Measurements from ENCODE around the gene LRIG1.
A peak's percentile ranks its signal among the peaks of the same experiment; 100 is the strongest.

LRIG1 gene

GRCh38 chr3:66416556-66417304 is 84.1 kb downstream of the LRIG1 start:
- no peak for DNase-seq (ENCODE audit: low read depth)

DNA sequence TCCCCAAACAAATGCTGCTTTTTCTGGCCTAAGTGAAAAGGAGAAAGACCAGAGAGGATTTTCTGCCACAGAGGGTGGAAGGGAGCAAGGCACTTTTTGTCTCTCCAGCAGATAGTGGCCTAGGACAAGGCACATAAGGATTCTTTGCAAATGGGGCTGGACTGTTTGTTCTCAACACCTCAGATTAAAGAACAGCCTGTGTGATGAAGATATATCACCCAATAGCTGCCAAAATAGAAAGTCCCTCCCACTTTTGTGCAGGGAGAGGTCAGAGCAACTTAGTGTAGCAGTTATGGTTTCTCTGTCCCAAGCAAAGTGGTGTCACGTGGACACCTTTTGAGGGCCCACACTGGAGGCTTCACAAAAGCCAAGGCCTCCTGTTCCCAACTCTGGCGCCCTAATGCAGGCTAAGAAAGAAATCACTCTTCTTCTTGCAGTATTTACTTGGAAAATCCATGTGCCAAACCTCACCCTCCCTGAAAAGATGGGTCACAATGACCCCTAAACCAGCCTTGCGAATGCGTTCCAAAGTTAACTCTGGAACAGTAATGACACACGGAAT is 84.9 kb downstream of the LRIG1 start:
- no peak for DNase-seq (ENCODE audit: low read depth)

- DNase-seq (ENCODE audit: low read depth), result no peak
Measured at GRCh38 chr3:66414846-66415245, 86.0 kb downstream of the LRIG1 start.

DNA sequence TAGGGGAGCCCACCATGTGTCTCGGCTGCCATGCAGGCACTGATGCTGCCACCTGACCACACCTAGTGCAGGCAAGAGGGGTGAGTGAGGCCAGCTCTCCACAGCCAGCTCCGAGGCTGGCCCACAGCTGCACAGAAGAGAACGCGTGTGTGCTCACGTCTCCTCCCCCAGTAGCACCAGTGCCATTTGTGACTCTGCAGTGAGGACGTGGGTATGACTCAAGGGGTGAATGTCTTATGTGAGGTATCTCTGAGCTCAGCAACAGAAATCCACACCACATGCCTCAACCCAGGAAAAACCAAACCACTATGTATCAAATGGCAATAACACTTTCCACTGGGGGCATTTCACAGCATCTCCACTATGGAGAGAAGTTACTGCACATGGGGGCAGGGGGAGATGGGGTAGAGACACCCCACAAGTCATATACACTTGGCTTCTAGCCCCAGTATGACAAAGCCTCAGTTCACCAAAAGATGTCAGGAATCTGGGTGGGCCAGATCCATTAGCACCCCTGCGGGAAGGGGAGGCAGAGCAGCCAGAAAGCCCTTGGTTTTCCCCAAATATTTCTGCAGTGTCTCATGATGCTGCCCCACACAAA is 87.6 kb downstream of the LRIG1 start:
- DNase-seq (ENCODE audit: low read depth), result no peak

DNA sequence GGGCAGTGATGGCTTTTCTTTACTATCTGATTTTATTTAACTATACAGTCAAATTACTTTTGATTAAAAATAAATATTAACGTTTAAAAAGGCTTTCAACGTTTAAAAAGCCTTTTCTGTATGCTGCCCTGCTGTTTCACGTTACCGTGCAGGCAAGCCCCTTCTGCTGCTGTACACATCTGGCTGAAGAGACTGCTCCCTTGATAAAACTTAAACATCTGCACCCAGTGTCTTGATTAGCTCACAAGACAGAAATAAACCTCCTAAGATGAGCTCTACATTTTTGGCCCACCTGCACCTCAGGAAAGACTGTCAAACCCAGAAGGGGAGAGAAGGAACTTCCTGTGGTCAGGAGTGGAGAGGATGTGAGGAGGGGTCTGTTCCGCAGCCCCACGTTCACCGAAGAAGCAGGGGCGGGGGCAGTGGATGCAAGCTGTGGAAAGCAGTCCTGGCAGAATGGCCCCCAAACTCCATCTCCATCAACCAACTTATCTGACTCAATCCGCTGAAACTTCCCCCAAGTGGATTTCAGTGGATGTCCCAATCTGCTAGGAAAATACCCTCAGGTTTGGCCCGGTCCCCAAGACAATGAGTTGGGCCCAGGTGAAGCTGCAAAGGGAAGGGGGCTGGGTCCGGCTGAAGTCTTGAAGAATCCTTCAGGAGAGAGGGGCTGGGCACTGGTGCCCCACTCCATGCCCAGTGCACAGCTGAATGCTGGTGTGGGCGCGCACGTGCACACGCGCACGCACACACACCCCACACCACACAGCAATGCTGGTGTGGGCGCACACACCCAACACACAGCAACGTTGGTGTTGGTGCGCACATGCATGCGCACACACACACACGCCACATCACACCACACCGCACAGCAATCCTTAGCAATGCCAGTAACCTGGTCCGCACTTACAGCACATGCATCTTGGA is 88.6 kb downstream of the LRIG1 start:
- DNase-seq (ENCODE audit: low read depth), result no peak

- DNase-seq (ENCODE audit: low read depth), result no peak
Measured at GRCh38 chr3:66411474-66411873, 89.3 kb downstream of the LRIG1 start.

GRCh38 chr3:66410976-66411375 is 89.8 kb downstream of the LRIG1 start:
- DNase-seq (ENCODE audit: low read depth), result no peak

DNA sequence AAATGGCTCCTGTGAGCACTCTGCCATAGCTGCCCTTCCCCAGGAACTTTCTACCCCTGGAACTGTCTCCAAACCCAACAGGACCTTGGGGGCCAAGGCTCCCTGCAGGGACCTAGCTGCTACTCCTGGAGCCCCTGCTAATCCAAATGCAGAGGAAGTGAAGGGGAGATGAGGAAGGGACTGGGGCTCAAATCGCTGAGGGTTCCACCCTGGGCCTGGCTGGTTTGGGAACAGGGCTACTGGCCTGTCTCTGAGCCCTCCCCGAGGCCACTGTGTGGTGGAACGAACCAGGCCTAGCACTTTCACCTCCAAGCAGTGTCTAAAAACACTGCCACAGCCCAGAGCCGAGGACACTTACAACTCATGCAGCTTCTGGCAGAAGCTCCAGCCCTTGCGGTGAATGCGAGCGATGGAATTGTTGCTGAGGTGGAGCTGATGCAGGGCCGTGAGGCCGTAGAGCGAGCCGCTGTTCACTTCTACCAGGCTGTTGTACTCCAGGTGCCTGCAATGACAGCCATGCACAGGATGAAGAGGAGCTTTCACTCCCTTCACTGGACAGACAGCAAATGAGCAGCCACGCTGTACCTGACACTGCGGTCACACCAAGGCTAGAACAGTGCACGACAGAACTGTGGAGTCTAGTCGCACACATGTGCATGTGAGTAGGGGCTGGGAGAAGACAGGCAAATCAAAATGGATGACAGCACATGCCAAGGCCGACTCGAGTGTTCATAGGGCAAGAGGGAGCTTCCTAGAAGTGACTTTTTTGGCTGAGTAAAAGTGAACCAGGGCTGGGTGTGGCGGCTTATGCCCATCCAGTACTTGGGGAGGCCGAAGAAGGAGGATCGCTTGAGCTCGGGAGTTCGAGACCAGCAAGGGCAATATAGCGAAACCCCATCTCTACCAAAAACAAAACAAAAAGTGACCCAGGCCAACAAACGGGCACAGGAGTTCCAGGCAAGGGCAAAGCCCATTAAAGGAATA is 90.8 kb downstream of the LRIG1 start:
- DNase-seq (ENCODE audit: low read depth), result no peak

- peak; percentile 70 for DNase-seq (ENCODE audit: low read depth)
Measured at GRCh38 chr3:66407611-66408218, 93.1 kb downstream of the LRIG1 start.

DNA sequence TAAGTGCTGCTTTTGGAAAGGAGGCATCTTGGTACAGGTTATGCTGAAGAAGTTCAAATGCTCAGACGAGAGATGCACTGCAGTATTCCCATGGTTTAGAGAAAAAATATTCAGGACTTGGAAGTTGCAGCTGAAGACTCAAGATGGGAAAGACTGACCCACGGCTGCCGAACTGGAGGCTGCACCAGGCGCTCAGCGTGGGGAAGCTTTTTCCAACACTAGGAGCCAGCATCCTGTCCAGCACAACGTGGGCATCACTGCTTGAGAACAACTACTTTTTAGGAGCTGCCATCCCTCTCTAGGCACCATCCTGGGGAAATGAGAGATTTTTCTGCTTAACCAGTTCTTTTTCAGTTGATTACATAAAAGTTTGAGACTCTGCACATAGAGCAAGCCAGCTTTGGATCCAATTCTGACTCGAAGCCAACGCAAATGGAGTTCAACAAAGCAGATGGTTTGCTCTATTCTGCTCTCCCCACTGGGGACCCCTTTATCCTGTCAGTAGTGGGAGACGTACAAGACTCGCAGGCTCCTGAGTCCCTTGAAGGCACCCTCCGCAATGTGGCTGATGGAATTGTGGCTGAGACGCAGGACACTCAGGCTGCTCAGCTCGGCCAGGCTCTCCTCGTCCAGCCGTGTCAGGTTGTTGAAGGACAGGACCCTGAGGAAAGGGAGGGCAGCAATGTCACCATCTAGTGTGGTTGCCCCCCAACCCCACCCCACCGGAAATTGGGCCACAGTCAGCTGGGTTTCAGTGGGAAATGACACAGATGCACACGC is 93.8 kb downstream of the LRIG1 start:
- no peak for DNase-seq (ENCODE audit: low read depth)

DNA sequence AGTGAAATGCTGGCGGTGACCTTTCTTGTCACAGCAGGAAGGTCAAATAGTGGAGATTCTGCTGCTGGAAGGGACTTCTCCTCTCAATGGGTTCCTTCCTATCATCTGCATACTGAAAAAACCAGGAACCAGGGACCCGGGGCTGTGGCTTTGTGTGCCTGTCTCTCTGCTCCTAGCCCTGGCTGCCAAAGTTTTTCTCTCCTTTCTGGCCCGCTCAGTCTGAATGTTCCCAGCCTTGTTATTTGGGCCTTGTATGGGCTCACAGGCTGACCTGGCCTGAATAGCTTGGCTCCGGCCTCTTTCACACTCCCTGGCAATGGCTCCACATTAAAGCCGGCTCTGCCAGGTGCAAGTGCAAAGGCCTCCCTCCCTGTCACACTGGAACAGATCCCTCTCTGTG is 94.7 kb downstream of the LRIG1 start:
- no peak for DNase-seq (ENCODE audit: low read depth)

DNA sequence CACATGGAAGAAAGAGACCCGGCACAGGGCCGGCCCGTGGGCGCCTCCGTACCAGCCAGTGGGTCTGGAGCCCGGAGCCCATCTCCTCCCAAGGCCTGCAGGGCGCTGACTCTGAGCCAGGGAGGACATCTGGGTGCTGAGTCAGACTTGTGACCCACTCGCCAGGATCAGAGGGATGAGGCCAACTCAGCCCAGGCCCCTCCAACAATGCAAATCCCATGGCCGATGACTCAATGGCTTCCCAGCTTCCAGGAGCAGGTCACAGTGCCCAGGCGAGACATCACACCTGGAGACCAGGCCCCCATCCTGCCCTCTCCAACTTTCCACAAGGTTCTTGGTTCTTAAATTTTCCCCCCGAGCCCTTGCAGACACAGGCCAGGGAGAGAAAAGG is 95.1 kb downstream of the LRIG1 start:
- no peak for DNase-seq (ENCODE audit: low read depth)

DNA sequence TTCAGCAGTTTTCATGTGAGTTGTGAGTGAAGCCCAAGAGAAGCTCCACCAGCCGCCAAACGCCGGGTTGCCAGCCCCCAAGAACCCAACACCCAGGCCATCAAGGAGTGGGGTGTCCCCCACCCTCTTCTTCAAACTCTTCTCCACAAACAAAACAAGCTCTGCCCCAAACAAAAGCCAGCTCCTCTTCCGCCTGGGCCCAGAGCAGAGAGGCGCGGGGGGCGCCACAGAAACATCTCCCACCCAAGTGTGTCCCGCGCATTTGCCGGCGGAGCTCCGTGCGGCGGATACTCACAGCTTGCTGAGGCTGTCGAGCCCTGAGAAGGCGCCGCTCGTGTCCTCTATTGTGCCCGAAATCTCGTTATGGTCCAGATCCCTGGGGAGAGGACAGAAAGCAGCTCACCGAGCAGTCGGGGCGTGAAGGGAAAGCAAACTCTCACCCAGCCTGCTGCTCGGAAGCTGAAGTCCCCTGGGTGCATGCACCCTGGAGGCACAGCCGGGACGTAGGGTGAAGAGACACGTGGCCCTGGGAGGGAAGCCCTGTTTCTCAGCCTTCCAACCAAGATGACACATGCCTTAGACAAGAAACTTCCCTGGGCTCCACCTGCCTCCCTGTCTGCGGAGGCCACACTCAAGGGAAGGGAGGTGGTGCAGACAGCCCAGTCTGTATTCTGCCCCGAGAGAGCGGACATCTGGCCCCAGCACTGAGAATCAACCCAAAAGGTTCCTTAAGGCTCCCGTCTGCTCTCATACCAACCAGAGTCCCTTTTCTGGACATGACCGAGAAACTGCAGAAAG is 95.7 kb downstream of the LRIG1 start:
- DNase-seq (ENCODE audit: low read depth), result no peak

DNA sequence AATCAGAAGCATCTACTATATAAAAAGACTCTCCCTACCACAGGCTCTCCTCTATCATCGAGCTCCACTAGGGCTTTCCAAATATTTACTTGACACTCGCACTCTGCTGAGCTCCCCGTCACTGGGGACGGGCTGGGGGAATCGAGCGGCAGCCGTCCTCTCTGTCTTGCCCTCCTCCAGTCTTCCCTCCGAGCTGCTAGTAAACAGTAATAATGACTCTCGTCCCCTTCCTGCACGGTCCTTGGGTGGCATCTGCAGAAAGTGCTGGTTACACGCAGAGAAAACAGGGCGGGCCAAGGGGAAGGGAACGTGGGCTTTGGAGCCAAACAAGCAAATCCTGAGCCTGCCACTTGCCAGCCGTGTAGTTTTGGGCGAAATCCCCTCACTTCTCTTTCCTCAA is 96.6 kb downstream of the LRIG1 start:
- no peak for DNase-seq (ENCODE audit: low read depth)

- no peak for DNase-seq (ENCODE audit: low read depth)
Measured at GRCh38 chr3:66403323-66403990, 97.4 kb downstream of the LRIG1 start.

DNA sequence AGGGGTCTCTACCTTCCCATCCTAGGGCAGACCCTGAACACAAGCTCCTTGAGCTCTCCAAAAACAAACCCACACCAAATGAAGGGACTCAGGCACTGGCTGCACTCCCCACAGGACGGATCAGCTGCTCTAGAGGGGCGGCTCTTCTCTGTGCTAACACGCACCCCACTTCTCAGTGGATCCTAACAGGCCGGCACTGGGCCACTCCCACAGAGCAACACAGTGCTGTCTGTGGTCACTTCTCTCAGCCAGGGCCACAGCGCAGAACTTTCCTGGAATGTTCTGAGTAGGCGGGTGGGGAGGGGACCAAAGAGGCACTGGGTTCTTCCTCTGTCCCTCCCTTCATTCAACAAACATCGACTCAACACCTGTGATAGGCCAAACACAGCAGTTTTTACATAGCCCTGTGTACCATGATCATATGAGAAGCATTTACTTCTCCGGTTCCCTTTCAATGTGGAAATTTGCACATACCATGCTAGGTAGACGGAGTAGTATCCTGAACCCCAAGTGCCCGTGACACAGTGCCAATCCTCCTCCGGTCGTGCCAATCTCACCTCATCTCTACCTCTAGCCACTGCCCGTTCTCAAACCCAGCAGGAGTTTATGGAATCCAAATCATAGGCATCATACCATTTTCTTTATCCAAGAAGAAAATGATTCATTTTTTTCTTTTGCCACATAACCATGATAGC is 98.1 kb downstream of the LRIG1 start:
- no peak for DNase-seq (ENCODE audit: low read depth)

DNA sequence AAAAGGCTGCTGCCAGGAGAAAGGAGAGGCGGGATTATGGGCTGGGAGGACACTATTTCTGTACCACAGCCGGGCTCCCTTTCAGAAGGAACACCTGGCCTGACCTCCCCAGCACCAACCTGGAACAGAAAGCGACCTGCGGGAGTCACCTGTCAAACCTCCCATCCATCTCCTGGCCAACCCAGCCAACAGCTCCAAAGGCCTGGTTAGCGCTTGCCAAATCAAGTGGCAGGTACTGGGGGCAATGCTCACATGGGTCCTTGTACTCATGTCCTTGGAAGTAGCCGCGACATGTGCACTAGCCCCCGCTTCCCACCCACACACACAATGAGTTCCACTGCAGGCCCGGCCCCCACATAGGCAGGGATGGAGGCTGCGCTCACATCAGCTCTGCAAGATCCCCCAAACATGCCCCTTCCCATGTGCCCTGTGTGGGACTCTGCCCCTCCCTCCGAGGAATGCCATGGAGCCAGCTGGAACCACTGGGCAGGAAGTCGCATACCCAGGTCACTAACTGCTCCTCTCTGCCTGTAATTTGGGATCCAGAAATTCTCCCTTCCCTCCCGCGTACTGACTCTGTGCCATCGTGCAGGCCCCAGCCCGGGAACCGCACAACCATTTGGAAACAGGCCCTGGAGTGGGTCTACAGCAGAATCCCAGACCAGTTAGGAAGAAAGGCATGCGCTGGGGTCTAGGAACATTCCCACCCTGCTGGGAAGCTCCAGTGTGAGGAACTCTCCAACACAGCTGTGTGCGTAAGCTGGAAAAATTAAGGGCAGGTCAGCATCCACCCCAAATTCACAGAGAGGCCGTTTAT is 98.9 kb downstream of the LRIG1 start:
- no peak for DNase-seq (ENCODE audit: low read depth)

Data from activated T-cell treated with anti-CD3 and anti-CD28 coated beads for 1 hour (primary cell).